NCI-H524 (cell line): ENCODE data around the gene EVPLL.
A peak's percentile ranks its signal among the peaks of the same experiment; 100 is the strongest.
"Not testable (repeated sequence)": the region's sequence is repeated elsewhere in the genome, so short reads cannot be mapped to it uniquely, and the experiment has no call there.

Experiments
- DNase-seq, 2 experiments: peaks; one replicate each; lab custom pipeline; 2025; lab: John Stamatoyannopoulos, UW

Gene EVPLL

GRCh38 chr17:18377437-18378204 lies at the start of gene EVPLL:
Gene EVPLL, plus strand, starts transcription at chr17:18377778. Its CDS starts 3,160 bp downstream, at chr17:18380938.
- DNase-seq, result peak; percentile 46 to 89

- no peak for DNase-seq
These were observed 48.9 kb upstream of the EVPLL start for GRCh38 chr17:18328643-18329204.

- no peak for DNase-seq
These were observed 45.7 kb upstream of the EVPLL start for GRCh38 chr17:18331879-18332278.

GRCh38 chr17:18332909-18333489 lies 44.6 kb upstream of the EVPLL start:
- no peak for DNase-seq

- DNase-seq, result not testable (repeated sequence)
These were observed 39.4 kb upstream of the EVPLL start for GRCh38 chr17:18338158-18338557.

GRCh38 chr17:18339933-18340332 lies 37.6 kb upstream of the EVPLL start:
- DNase-seq, result no peak

GRCh38 chr17:18344021-18344420 lies 33.6 kb upstream of the EVPLL start:
- DNase-seq, result no peak

- DNase-seq, result no peak
These were observed 24.0 kb upstream of the EVPLL start for GRCh38 chr17:18353541-18353940.

GRCh38 chr17:18356624-18357023 lies 21.0 kb upstream of the EVPLL start:
- DNase-seq, result no peak

GRCh38 chr17:18360518-18360917 lies 17.1 kb upstream of the EVPLL start:
- DNase-seq, result no peak

- DNase-seq, result no peak
These were observed 15.5 kb upstream of the EVPLL start for GRCh38 chr17:18361837-18362697.

- peak in 1 of 2 experiments; percentile 34 for DNase-seq
These were observed 14.9 kb upstream of the EVPLL start for GRCh38 chr17:18362698-18363100.

- peak; percentile 86 to 93 for DNase-seq
These were observed 14.2 kb upstream of the EVPLL start, which contains the start of gene SHMT1 for GRCh38 chr17:18363101-18364049. Gene SHMT1, minus strand, starts transcription at chr17:18363550. Its CDS starts 7,569 bp downstream, at chr17:18355981.

GRCh38 chr17:18364166-18364565 lies 13.4 kb upstream of the EVPLL start:
- no peak for DNase-seq

GRCh38 chr17:18368946-18369345 lies 8.6 kb upstream of the EVPLL start:
- no peak for DNase-seq

- DNase-seq, result no peak
These were observed 6.8 kb upstream of the EVPLL start for GRCh38 chr17:18370761-18371160.

GRCh38 chr17:18371455-18371854 lies 6.1 kb upstream of the EVPLL start:
- no peak for DNase-seq

- not testable (repeated sequence) for DNase-seq
These were observed 4.4 kb upstream of the EVPLL start for GRCh38 chr17:18373181-18373580.

- no peak for DNase-seq
These were observed 3.4 kb upstream of the EVPLL start for GRCh38 chr17:18374216-18374615.

- no peak for DNase-seq
These were observed 577 bp downstream of the EVPLL start for GRCh38 chr17:18378205-18378505.

- not testable (repeated sequence) for DNase-seq
These were observed 1.0 kb downstream of the EVPLL start for GRCh38 chr17:18378614-18379013.
